Smooth muscle cell (in vitro differentiated cells): ENCODE measurements around the gene GSTM5. TPM values are rescaled to one million over a fixed set of nuclear protein-coding genes. Genes with fewer than 3 reads are reported as not detected.
"Not testable (repeated sequence)": the region's sequence is repeated elsewhere in the genome, so short reads cannot be mapped to it uniquely, and the experiment has no call there.

Experiments
- DNase-seq: peaks from one replicate; lab custom pipeline; 2025; ENCODE audit not compliant: unreplicated experiment; lab: John Stamatoyannopoulos, UW
- H2AFZ ChIP-seq: fragments of 200-600 bp; sonication (generic); 2 replicates; pipeline ENCODE4 v1.6.0; 2016; ENCODE audit warnings: antibody characterized with exemption, low read depth, mild to moderate bottlenecking
- H3F3A ChIP-seq: fragments of 200-600 bp; sonication (generic); 2 replicates; pipeline ENCODE4 v1.6.0; 2017; ENCODE audit warnings: antibody characterized with exemption, low read depth
- H3K27ac ChIP-seq: fragments of 200-600 bp; sonication (generic); 2 replicates; pipeline ENCODE4 v1.5.1; 2016; ENCODE audit warnings: low read depth, mild to moderate bottlenecking
- H3K27me3 ChIP-seq: fragments of 200-600 bp; sonication (generic); 2 replicates; pipeline ENCODE4 v1.6.1; 2016; ENCODE audit warnings: low read depth, mild to moderate bottlenecking
- H3K36me3 ChIP-seq: fragments of 200-600 bp; sonication (generic); 2 replicates; pipeline ENCODE4 v1.5.1; 2016; ENCODE audit warnings: low read depth
- H3K4me1 ChIP-seq: fragments of 200-600 bp; sonication (generic); 2 replicates; pipeline ENCODE4 v1.5.1; 2016; ENCODE audit warnings: low read depth
- H3K4me2 ChIP-seq: fragments of 200-600 bp; sonication (generic); 2 replicates; pipeline ENCODE4 v1.6.0; 2016; ENCODE audit warnings: mild to moderate bottlenecking
- H3K4me3 ChIP-seq: fragments of 200-600 bp; sonication (generic); 2 replicates; pipeline ENCODE4 v1.5.1; 2016; ENCODE audit warnings: mild to moderate bottlenecking
- H3K79me2 ChIP-seq: fragments of 200-600 bp; sonication (generic); 2 replicates; pipeline ENCODE4 v1.6.0; 2016; ENCODE audit warnings: low read depth, mild to moderate bottlenecking
- H3K9ac ChIP-seq: fragments of 200-600 bp; sonication (generic); 2 replicates; pipeline ENCODE4 v1.6.0; 2016; ENCODE audit warnings: low read depth
- H3K9me3 ChIP-seq: fragments of 200-600 bp; sonication (generic); replicated peaks from 2 replicates; pipeline ENCODE4 v1.5.1; 2016; ENCODE audit warnings: low read depth
- H4K20me1 ChIP-seq: fragments of 200-600 bp; sonication (generic); 2 replicates; pipeline ENCODE4 v1.6.0; 2016; ENCODE audit warnings: low read depth
- WGBS: methylation state at CpG from one replicate; pipeline ENCODE4 v1.1.7; 2016; ENCODE audit warnings: low lambda C conversion rate; 5-methylcytosine and 5-hydroxymethylcytosine counted together
- polyA plus RNA-seq: library from polyadenylated mRNA; unstranded; fragments of >200 nt; fragmentation: Nextera tagmentation; extraction: Ambion mirVana; gene quantifications from 2 replicates; pipeline ENCODE4 v1.2.1, GENCODE V29; 2016
- total RNA-seq: library from RNA; depleted of rRNA; stranded (reverse); fragments of >200 nt; gene quantifications from 2 replicates; pipeline ENCODE4 v1.2.3, GENCODE V29; 2014
- TF ChIP-seq, protein P1 (sequence below): fragments of 200-600 bp; sonication (generic); IDR thresholded peaks from 2 replicates; pipeline ENCODE4 v1.5.1; 2017; ENCODE audit warnings: borderline replicate concordance, mild to moderate bottlenecking, antibody characterized with exemption; ENCODE audit not compliant: insufficient read depth, poor library complexity, severe bottlenecking

Gene GSTM5
- total and polyA plus RNA-seq, 2 experiments from 2014 or later: 0.17 TPM; not detected in 1

DNA sequence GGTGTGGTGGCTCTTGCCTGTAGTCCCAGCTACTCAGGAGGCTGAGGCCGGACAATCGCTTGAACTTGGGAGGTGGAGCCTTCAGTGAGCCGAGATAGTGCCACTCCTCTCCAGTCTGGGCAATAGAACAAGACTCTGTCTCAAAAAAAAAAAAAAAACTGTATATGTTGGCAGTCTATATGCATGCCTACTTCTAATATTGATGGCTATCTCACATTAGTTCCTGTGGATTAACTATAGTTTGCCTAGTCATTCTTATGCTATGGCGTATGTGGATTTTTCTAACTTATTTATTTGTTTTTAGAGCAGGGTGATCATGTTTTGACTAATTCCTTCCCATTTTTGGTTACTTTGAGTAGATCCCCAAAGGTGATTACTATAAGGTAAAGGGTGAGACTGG, 15.0 kb upstream of the GSTM5 start:
- WGBS: 88% methylated on average over 4 of the region's 4 CpGs
- no peaks in the 10 kb centered on the region for H3K4me1 ChIP-seq
- TF ChIP-seq, protein P1, sequence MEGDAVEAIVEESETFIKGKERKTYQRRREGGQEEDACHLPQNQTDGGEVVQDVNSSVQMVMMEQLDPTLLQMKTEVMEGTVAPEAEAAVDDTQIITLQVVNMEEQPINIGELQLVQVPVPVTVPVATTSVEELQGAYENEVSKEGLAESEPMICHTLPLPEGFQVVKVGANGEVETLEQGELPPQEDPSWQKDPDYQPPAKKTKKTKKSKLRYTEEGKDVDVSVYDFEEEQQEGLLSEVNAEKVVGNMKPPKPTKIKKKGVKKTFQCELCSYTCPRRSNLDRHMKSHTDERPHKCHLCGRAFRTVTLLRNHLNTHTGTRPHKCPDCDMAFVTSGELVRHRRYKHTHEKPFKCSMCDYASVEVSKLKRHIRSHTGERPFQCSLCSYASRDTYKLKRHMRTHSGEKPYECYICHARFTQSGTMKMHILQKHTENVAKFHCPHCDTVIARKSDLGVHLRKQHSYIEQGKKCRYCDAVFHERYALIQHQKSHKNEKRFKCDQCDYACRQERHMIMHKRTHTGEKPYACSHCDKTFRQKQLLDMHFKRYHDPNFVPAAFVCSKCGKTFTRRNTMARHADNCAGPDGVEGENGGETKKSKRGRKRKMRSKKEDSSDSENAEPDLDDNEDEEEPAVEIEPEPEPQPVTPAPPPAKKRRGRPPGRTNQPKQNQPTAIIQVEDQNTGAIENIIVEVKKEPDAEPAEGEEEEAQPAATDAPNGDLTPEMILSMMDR: no peak

DNA sequence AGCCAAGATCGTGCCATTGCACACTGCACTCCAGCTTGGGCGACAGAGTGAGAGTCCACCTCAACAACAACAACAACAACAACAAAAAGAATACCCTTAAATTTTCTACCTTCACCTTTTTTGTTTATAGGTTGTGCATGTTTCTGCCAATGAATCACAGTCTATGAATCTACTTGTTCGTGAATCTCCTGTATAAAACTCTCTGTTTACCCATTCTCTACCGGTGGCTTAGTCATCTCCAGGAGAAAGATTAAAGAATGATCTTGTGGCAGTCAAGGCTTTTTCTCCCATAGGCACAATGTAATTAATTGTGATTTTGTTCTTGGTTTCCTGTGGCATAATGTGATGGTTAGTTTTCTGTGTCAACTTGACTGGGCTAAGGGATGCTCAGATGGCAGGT, 14.2 kb upstream of the GSTM5 start:
- not testable (repeated sequence) for H3F3A ChIP-seq, H3K4me1 ChIP-seq, DNase-seq, H3K9me3 ChIP-seq, H3K79me2 ChIP-seq, H3K36me3 ChIP-seq, H3K27ac ChIP-seq, H4K20me1 ChIP-seq, H3K4me2 ChIP-seq, H3K9ac ChIP-seq, H3K27me3 ChIP-seq, H3K4me3 ChIP-seq, H2AFZ ChIP-seq
- 72% methylated on average over 4 of the region's 4 CpGs for WGBS

More for the DNA sequence above, 15.0 kb upstream of the GSTM5 start:
- H3K79me2 ChIP-seq: no peaks in the 10 kb centered on the region
- H3K4me2 ChIP-seq: no peak overlapping the region
- DNase-seq: no peak
- H3K9ac ChIP-seq: no peak overlapping the region
- H3K9me3 ChIP-seq: no peaks in the 10 kb centered on the region
- no peaks in the 10 kb centered on the region for H4K20me1 ChIP-seq
- H3K27ac ChIP-seq: no peak overlapping the region
- no peaks in the 10 kb centered on the region for H3K36me3 ChIP-seq
- no peaks in the 10 kb centered on the region for H3K27me3 ChIP-seq
- H2AFZ ChIP-seq: no peak overlapping the region
- no peak overlapping the region for H3K4me3 ChIP-seq
- H3F3A ChIP-seq: no peaks in the 10 kb centered on the region

- not testable (repeated sequence) for H3K36me3 ChIP-seq, H3K27me3 ChIP-seq, H4K20me1 ChIP-seq, H3K9me3 ChIP-seq, DNase-seq, H3K27ac ChIP-seq, H3K9ac ChIP-seq, H3K79me2 ChIP-seq, H3K4me1 ChIP-seq, H3K4me3 ChIP-seq, H2AFZ ChIP-seq, H3K4me2 ChIP-seq, H3F3A ChIP-seq
- 97% methylated on average over 3 of the region's 3 CpGs for WGBS
Measured at GRCh38 chr1:109702940-109703339, 9.1 kb upstream of the GSTM5 start.

- no peak overlapping the region for H3K27ac ChIP-seq
- no peak overlapping the region for H3K9ac ChIP-seq
- TF ChIP-seq, protein P1: no peak
- no peak overlapping the region for H3K4me2 ChIP-seq
- no peak overlapping the region for H2AFZ ChIP-seq
- H3K9me3 ChIP-seq: no peaks in the 10 kb centered on the region
- H3K4me3 ChIP-seq: no peak overlapping the region
- DNase-seq: no peak
- no peaks in the 10 kb centered on the region for H3K4me1 ChIP-seq
- H4K20me1 ChIP-seq: no peaks in the 10 kb centered on the region
- no peaks in the 10 kb centered on the region for H3K36me3 ChIP-seq
- H3K79me2 ChIP-seq: no peaks in the 10 kb centered on the region
- no peaks in the 10 kb centered on the region for H3F3A ChIP-seq
- 86% methylated on average over 8 of the region's 8 CpGs for WGBS
- H3K27me3 ChIP-seq: no peaks in the 10 kb centered on the region
Measured at GRCh38 chr1:109704173-109704572, 7.9 kb upstream of the GSTM5 start.

GRCh38 chr1:109705411-109705810, 6.6 kb upstream of the GSTM5 start:
- H4K20me1 ChIP-seq: no peaks in the 10 kb centered on the region
- H3K27me3 ChIP-seq: no peaks in the 10 kb centered on the region
- H3K9me3 ChIP-seq: peaks cover 4% of the 10 kb centered on the region
- TF ChIP-seq, protein P1: no peak
- 80% methylated on average over 4 of the region's 4 CpGs for WGBS
- no peak for DNase-seq
- no peak overlapping the region for H2AFZ ChIP-seq
- no peak overlapping the region for H3K4me3 ChIP-seq
- H3F3A ChIP-seq: no peaks in the 10 kb centered on the region
- no peaks in the 10 kb centered on the region for H3K79me2 ChIP-seq
- no peaks in the 10 kb centered on the region for H3K36me3 ChIP-seq
- H3K4me1 ChIP-seq: no peaks in the 10 kb centered on the region
- H3K9ac ChIP-seq: no peak overlapping the region
- H3K27ac ChIP-seq: no peak overlapping the region
- H3K4me2 ChIP-seq: no peak overlapping the region

GRCh38 chr1:109708949-109709348, 3.1 kb upstream of the GSTM5 start:
- not testable (repeated sequence) for H3K79me2 ChIP-seq, H2AFZ ChIP-seq, H3K27ac ChIP-seq, H3K4me3 ChIP-seq, H3K36me3 ChIP-seq, H3F3A ChIP-seq, H4K20me1 ChIP-seq, H3K27me3 ChIP-seq, H3K4me1 ChIP-seq, DNase-seq, H3K9ac ChIP-seq, H3K4me2 ChIP-seq, H3K9me3 ChIP-seq
- 72% methylated on average over 4 of the region's 4 CpGs for WGBS

GRCh38 chr1:109709822-109710221, 2.2 kb upstream of the GSTM5 start:
- not testable (repeated sequence) for H3K79me2 ChIP-seq, H3K9me3 ChIP-seq, H3K36me3 ChIP-seq, DNase-seq, H3K27ac ChIP-seq, H3K4me3 ChIP-seq, H4K20me1 ChIP-seq, H3K27me3 ChIP-seq, H3K9ac ChIP-seq, H3F3A ChIP-seq, H3K4me2 ChIP-seq, H2AFZ ChIP-seq, H3K4me1 ChIP-seq
